Neural progenitor cell (in vitro differentiated cells): ENCODE results near the gene TAPT1. TPM values are rescaled to one million over a fixed set of nuclear protein-coding genes. Genes with fewer than 3 reads are reported as not detected.

Source experiments
- DNase-seq: peaks from one replicate; pipeline ENCODE4 v3.0.0-alpha.2; 2016; ENCODE audit warnings: low spot score
- H2AFZ ChIP-seq: fragments of 200-600 bp; sonication (generic); replicated peaks from 2 replicates; pipeline ENCODE4 v1.6.1; 2016; ENCODE audit warnings: antibody characterized with exemption
- H3F3A ChIP-seq: fragments of 200-600 bp; sonication (generic); 2 replicates; pipeline ENCODE4 v1.6.1; 2016; ENCODE audit warnings: antibody characterized with exemption, low read depth
- H3K27ac ChIP-seq: fragments of 200-600 bp; sonication (generic); 2 replicates; pipeline ENCODE4 v1.5.1; 2016; ENCODE audit warnings: mild to moderate bottlenecking
- H3K27me3 ChIP-seq: fragments of 200-600 bp; sonication (generic); 2 replicates; pipeline ENCODE4 v1.6.1; 2016; ENCODE audit warnings: mild to moderate bottlenecking, moderate library complexity
- H3K36me3 ChIP-seq: fragments of 200-600 bp; sonication (generic); 2 replicates; pipeline ENCODE4 v1.5.1; 2016
- H3K4me1 ChIP-seq: fragments of 200-600 bp; sonication (generic); 2 replicates; pipeline ENCODE4 v1.6.1; 2016; ENCODE audit warnings: mixed run types
- H3K4me2 ChIP-seq: fragments of 200-600 bp; sonication (generic); 2 replicates; pipeline ENCODE4 v1.6.1; 2016
- H3K4me3 ChIP-seq: fragments of 200-600 bp; sonication (generic); 2 replicates; pipeline ENCODE4 v1.5.1; 2016
- H3K79me2 ChIP-seq: fragments of 200-600 bp; sonication (generic); 2 replicates; pipeline ENCODE4 v1.6.1; 2016; ENCODE audit warnings: low read depth
- H3K9ac ChIP-seq: fragments of 200-600 bp; sonication (generic); 2 replicates; pipeline ENCODE4 v1.6.1; 2016
- H3K9me3 ChIP-seq: fragments of 200-600 bp; sonication (generic); 2 replicates; pipeline ENCODE4 v1.5.1; 2016; ENCODE audit warnings: low read depth
- H4K20me1 ChIP-seq: fragments of 200-600 bp; sonication (generic); 2 replicates; pipeline ENCODE4 v1.6.1; 2016; ENCODE audit warnings: low read depth
- H3K27ac Mint-ChIP-seq: 3 replicates; pipeline ENCODE4 v1.8.0; 2021; ENCODE audit warnings: mixed read lengths
- H3K27me3 Mint-ChIP-seq: 2 replicates; pipeline ENCODE4 v1.8.0; 2022; ENCODE audit warnings: low read depth, mild to moderate bottlenecking, inconsistent platforms, moderate library complexity, mixed read lengths; ENCODE audit not compliant: insufficient read depth
- H3K36me3 Mint-ChIP-seq: 3 replicates; pipeline ENCODE4 v1.8.0; 2021; ENCODE audit warnings: mixed read lengths
- H3K4me1 Mint-ChIP-seq: 3 replicates; pipeline ENCODE4 v1.8.0; 2021; ENCODE audit warnings: mixed read lengths
- H3K4me3 Mint-ChIP-seq: 3 replicates; pipeline ENCODE4 v1.8.0; 2021; ENCODE audit warnings: mild to moderate bottlenecking, moderate library complexity, mixed read lengths
- H3K9me3 Mint-ChIP-seq: 3 replicates; pipeline ENCODE4 v1.8.0; 2020; ENCODE audit warnings: mixed read lengths
- EZH2 ChIP-seq: fragments of 200-600 bp; sonication (generic); IDR thresholded peaks from 2 replicates; pipeline ENCODE4 v1.6.1; 2017; ENCODE audit warnings: antibody characterized with exemption, mild to moderate bottlenecking, moderate library complexity
- EZH2phosphoT487 ChIP-seq: fragments of 200-600 bp; sonication (generic); IDR thresholded peaks from 2 replicates; pipeline ENCODE4 v1.6.1; 2017; ENCODE audit warnings: antibody characterized with exemption
- total RNA-seq: library from RNA; depleted of rRNA; stranded (reverse); fragments of >200 nt; gene quantifications from 2 replicates; pipeline ENCODE4 v1.2.3, GENCODE V29; 2015; ENCODE audit warnings: low replicate concordance
- TF ChIP-seq, protein P1 (sequence below): fragments of 200-600 bp; sonication (generic); IDR thresholded peaks from 2 replicates; pipeline ENCODE4 v1.5.1; 2017; ENCODE audit warnings: antibody characterized with exemption, mild to moderate bottlenecking

TAPT1 gene
- total RNA-seq, 1 donor from 2014 or later: 18.9 TPM

- H3K4me3 ChIP-seq: no peak overlapping the region
- Mint-ChIP-seq H3K4me3 (no peak overlapping the region), H3K9me3 (no peaks in the 10 kb centered on the region), H3K27me3 (peaks cover 3% of the 10 kb centered on the region), H3K36me3 (peaks cover 6% of the 10 kb centered on the region), H3K27ac (no peak overlapping the region), H3K4me1 (no peaks in the 10 kb centered on the region)
- no peaks in the 10 kb centered on the region for H3K27me3 ChIP-seq
- no peak overlapping the region for H3K27ac ChIP-seq
- no peaks in the 10 kb centered on the region for H3K36me3 ChIP-seq
- H3K4me2 ChIP-seq: no peak overlapping the region
- no peak for DNase-seq
- TF ChIP-seq, protein P1, sequence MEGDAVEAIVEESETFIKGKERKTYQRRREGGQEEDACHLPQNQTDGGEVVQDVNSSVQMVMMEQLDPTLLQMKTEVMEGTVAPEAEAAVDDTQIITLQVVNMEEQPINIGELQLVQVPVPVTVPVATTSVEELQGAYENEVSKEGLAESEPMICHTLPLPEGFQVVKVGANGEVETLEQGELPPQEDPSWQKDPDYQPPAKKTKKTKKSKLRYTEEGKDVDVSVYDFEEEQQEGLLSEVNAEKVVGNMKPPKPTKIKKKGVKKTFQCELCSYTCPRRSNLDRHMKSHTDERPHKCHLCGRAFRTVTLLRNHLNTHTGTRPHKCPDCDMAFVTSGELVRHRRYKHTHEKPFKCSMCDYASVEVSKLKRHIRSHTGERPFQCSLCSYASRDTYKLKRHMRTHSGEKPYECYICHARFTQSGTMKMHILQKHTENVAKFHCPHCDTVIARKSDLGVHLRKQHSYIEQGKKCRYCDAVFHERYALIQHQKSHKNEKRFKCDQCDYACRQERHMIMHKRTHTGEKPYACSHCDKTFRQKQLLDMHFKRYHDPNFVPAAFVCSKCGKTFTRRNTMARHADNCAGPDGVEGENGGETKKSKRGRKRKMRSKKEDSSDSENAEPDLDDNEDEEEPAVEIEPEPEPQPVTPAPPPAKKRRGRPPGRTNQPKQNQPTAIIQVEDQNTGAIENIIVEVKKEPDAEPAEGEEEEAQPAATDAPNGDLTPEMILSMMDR: no peak
- TF ChIP-seq EZH2: no peak
- TF ChIP-seq EZH2phosphoT487: no peak
- no peaks in the 10 kb centered on the region for H3F3A ChIP-seq
- no peak overlapping the region for H2AFZ ChIP-seq
- H3K9ac ChIP-seq: no peak overlapping the region
- H3K4me1 ChIP-seq: no peaks in the 10 kb centered on the region
- no peaks in the 10 kb centered on the region for H3K79me2 ChIP-seq
- H4K20me1 ChIP-seq: no peaks in the 10 kb centered on the region
- H3K9me3 ChIP-seq: no peaks in the 10 kb centered on the region
Observed at GRCh38 chr4:16269240-16269639, 43.0 kb upstream of the TAPT1 start.

DNA sequence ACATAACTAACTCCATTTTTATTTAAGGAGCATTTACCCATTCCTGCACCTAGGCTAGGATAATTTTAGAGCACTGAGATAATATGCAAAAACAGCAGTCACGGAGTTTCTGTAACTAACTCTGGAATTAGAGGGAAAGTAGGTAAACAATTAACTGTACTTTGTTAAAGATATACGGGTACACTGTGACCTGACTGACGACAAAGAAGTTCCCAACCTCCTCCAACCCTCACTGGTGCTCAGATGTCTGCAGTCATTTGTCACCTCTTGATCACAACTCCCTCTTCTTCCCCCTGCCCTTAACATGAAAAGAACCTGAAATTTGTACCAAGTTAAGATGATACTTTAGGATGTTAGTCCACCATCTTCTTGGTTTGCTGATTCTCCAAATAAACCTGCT lies 42.0 kb upstream of the TAPT1 start:
- H3K79me2 ChIP-seq: no peaks in the 10 kb centered on the region
- H3K27ac ChIP-seq: no peak overlapping the region
- Mint-ChIP-seq H3K36me3 (peaks cover 4% of the 10 kb centered on the region), H3K4me3 (no peak overlapping the region), H3K27me3 (peaks cover 3% of the 10 kb centered on the region), H3K27ac (no peak overlapping the region), H3K9me3 (no peaks in the 10 kb centered on the region), H3K4me1 (no peaks in the 10 kb centered on the region)
- TF ChIP-seq EZH2phosphoT487 (no peak), EZH2 (no peak)
- TF ChIP-seq, protein P1: no peak
- H2AFZ ChIP-seq: no peak overlapping the region
- H3K36me3 ChIP-seq: no peaks in the 10 kb centered on the region
- no peaks in the 10 kb centered on the region for H3F3A ChIP-seq
- no peak for DNase-seq
- no peak overlapping the region for H3K4me3 ChIP-seq
- H3K9me3 ChIP-seq: no peaks in the 10 kb centered on the region
- no peak overlapping the region for H3K9ac ChIP-seq
- no peaks in the 10 kb centered on the region for H3K4me1 ChIP-seq
- no peaks in the 10 kb centered on the region for H3K27me3 ChIP-seq
- H3K4me2 ChIP-seq: no peak overlapping the region
- H4K20me1 ChIP-seq: no peaks in the 10 kb centered on the region

DNA sequence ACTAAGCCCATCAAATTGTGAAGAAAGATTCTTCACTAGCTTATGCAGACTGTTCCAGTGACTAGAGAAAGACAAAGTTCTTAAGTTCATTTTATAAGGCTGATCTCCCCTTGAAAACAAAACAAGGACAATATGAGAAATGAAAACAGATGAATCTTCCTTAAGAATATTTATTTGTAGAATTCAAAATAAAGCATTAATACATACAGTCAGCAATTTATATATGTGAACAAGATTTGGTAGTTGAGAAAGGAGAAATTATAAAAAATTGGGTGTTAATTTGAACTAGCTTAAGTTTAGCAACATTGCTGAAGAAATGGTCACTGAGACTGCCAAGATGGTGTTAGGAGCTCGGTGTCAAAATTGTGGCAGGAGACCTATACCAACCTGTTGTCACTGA lies 41.4 kb upstream of the TAPT1 start:
- Histone ChIP-seq H2AFZ (no peak overlapping the region), H3F3A (no peaks in the 10 kb centered on the region), H3K27me3 (no peaks in the 10 kb centered on the region), H3K27ac (no peak overlapping the region), H3K79me2 (no peaks in the 10 kb centered on the region), H3K4me1 (no peaks in the 10 kb centered on the region), H4K20me1 (no peaks in the 10 kb centered on the region), H3K36me3 (no peaks in the 10 kb centered on the region), H3K4me2 (no peak overlapping the region), H3K9me3 (no peaks in the 10 kb centered on the region), H3K4me3 (no peak overlapping the region), H3K9ac (no peak overlapping the region)
- Mint-ChIP-seq H3K27ac (no peak overlapping the region), H3K4me3 (no peak overlapping the region), H3K4me1 (no peaks in the 10 kb centered on the region), H3K27me3 (peaks cover under 1% of the 10 kb centered on the region), H3K9me3 (no peaks in the 10 kb centered on the region), H3K36me3 (peaks cover 2% of the 10 kb centered on the region)
- TF ChIP-seq, protein P1: no peak
- TF ChIP-seq EZH2 (no peak), EZH2phosphoT487 (no peak)
- no peak for DNase-seq
